Trophoblast cell (in vitro differentiated cells and primary cell): ENCODE measurements around the gene TRPC4AP.

Experiments used
- DNase-seq, 2 donors: peaks; one replicate each; pipeline ENCODE4 v3.0.0-alpha.2; 2016
- H2AFZ ChIP-seq: 2 replicates; pipeline ENCODE4 v1.6.1; 2013; ENCODE audit warnings: low read length, moderate library complexity, mild to moderate bottlenecking; ENCODE audit not compliant: insufficient read depth, poor library complexity
- H2AK5ac ChIP-seq: 2 replicates; pipeline ENCODE4 v1.6.1; 2013; ENCODE audit warnings: mild to moderate bottlenecking, low read length
- H2BK120ac ChIP-seq: 2 replicates; pipeline ENCODE4 v1.6.1; 2013; ENCODE audit warnings: low read length, mild to moderate bottlenecking, moderate library complexity; ENCODE audit not compliant: insufficient read depth, poor library complexity
- H2BK12ac ChIP-seq: 2 replicates; pipeline ENCODE4 v1.6.1; 2013; ENCODE audit warnings: mild to moderate bottlenecking, low read length, moderate library complexity
- H2BK5ac ChIP-seq: 2 replicates; pipeline ENCODE4 v1.6.1; 2013; ENCODE audit warnings: low read length, low read depth, moderate library complexity, mild to moderate bottlenecking; ENCODE audit not compliant: poor library complexity
- H3K14ac ChIP-seq: 2 replicates; pipeline ENCODE4 v1.6.1; 2013; ENCODE audit warnings: mild to moderate bottlenecking, low read length
- H3K18ac ChIP-seq: 2 replicates; pipeline ENCODE4 v1.6.1; 2013; ENCODE audit warnings: mild to moderate bottlenecking, low read length
- H3K23ac ChIP-seq: 2 replicates; pipeline ENCODE4 v1.6.1; 2013; ENCODE audit warnings: low read length
- H3K27ac ChIP-seq: 2 replicates; pipeline ENCODE4 v1.5.1; 2013; ENCODE audit warnings: low read depth, mild to moderate bottlenecking, inconsistent platforms, low read length, moderate library complexity
- H3K27me3 ChIP-seq: 2 replicates; pipeline ENCODE4 v1.6.1; 2013; ENCODE audit warnings: inconsistent platforms, mild to moderate bottlenecking, low read length, moderate library complexity; ENCODE audit not compliant: insufficient read depth
- H3K36me3 ChIP-seq, 2 experiments: 1 replicate in 1 of 2; 2 replicates in 1 of 2; pipeline ENCODE4 v1.6.1; 2013; ENCODE audit warnings: low read length in 2 of 2, mild to moderate bottlenecking in 2 of 2, moderate library complexity in 1 of 2; ENCODE audit not compliant: insufficient read depth in 2 of 2, control insufficient read depth in 1 of 2
- H3K4ac ChIP-seq: 2 replicates; pipeline ENCODE4 v1.6.1; 2013; ENCODE audit warnings: low read depth, mild to moderate bottlenecking, low read length, moderate library complexity
- H3K4me1 ChIP-seq, 2 experiments: 1 replicate in 1 of 2; 2 replicates in 1 of 2; pipeline ENCODE4 v1.6.1; 2013; ENCODE audit warnings: low read length in 2 of 2, mild to moderate bottlenecking in 2 of 2, moderate library complexity in 1 of 2; ENCODE audit not compliant: insufficient read depth in 2 of 2, control insufficient read depth in 1 of 2
- H3K4me2 ChIP-seq: 2 replicates; pipeline ENCODE4 v1.6.1; 2013; ENCODE audit warnings: inconsistent platforms, mild to moderate bottlenecking, low read length, moderate library complexity
- H3K4me3 ChIP-seq: 2 replicates; pipeline ENCODE4 v1.5.1; 2013; ENCODE audit warnings: mild to moderate bottlenecking, low read depth, low read length, inconsistent platforms
- H3K79me1 ChIP-seq: one replicate; pipeline ENCODE4 v1.6.1; 2013; ENCODE audit warnings: low read length
- H3K79me2 ChIP-seq: 2 replicates; pipeline ENCODE4 v1.6.1; 2013; ENCODE audit warnings: low read length, mild to moderate bottlenecking; ENCODE audit not compliant: control insufficient read depth, insufficient read depth, poor library complexity
- H3K9ac ChIP-seq: 2 replicates; pipeline ENCODE4 v1.6.1; 2013; ENCODE audit warnings: mild to moderate bottlenecking, low read length
- H3K9me3 ChIP-seq: 2 replicates; pipeline ENCODE4 v1.6.1; 2013; ENCODE audit warnings: low read depth, mild to moderate bottlenecking, control low read depth, inconsistent platforms, low read length; ENCODE audit not compliant: insufficient read depth
- H4K12ac ChIP-seq: 2 replicates; pipeline ENCODE4 v1.6.1; 2013; ENCODE audit warnings: low read depth, mild to moderate bottlenecking, low read length, moderate library complexity
- H4K8ac ChIP-seq: 2 replicates; pipeline ENCODE4 v1.6.1; 2013; ENCODE audit warnings: low read depth, mild to moderate bottlenecking, low read length, moderate library complexity
- H4K91ac ChIP-seq: one replicate; pipeline ENCODE4 v1.6.1; 2013; ENCODE audit warnings: low read depth, mild to moderate bottlenecking, low read length, moderate library complexity
- WGBS: extraction: QIAGEN DNeasy Blood & Tissue Kit; methylation state at CpG from one replicate; pipeline ENCODE4 v1.1.7; 2013; ENCODE audit warnings: missing lambda C conversion rate; ENCODE audit not compliant: insufficient read length, insufficient coverage; ENCODE audit errors: extremely low coverage; 5-methylcytosine and 5-hydroxymethylcytosine counted together

TRPC4AP gene

GRCh38 chr20:35133735-35134134 is 41.1 kb upstream of the TRPC4AP start:
- no peak overlapping the region for H3K4ac ChIP-seq
- no peak overlapping the region for H4K91ac ChIP-seq
- H3K9ac ChIP-seq, result no peak overlapping the region
- no peak overlapping the region for H2BK12ac ChIP-seq
- no peak overlapping the region for H2AK5ac ChIP-seq
- H3K4me1 ChIP-seq, result peaks cover 3 to 5% of the 10 kb centered on the region in 2 experiments
- no peak overlapping the region for H2BK120ac ChIP-seq
- H4K8ac ChIP-seq, result no peak overlapping the region
- H2BK5ac ChIP-seq, result no peak overlapping the region
- H3K79me1 ChIP-seq, result no peaks in the 10 kb centered on the region
- no peaks in the 10 kb centered on the region for H3K79me2 ChIP-seq
- no peak overlapping the region for H3K27ac ChIP-seq
- no peak overlapping the region for H4K12ac ChIP-seq
- H3K27me3 ChIP-seq, result no peaks in the 10 kb centered on the region
- H3K36me3 ChIP-seq, result peaks cover 28 to 36% of the 10 kb centered on the region in 2 experiments
- no peak overlapping the region for H3K23ac ChIP-seq
- no CpG with 5 or more reads among the region's 5 CpGs for WGBS
- H3K9me3 ChIP-seq, result no peaks in the 10 kb centered on the region
- H3K4me3 ChIP-seq, result no peak overlapping the region
- no peak overlapping the region for H3K14ac ChIP-seq
- no peak for DNase-seq
- no peak overlapping the region for H3K18ac ChIP-seq
- no peak overlapping the region for H2AFZ ChIP-seq
- H3K4me2 ChIP-seq, result no peak overlapping the region

- Histone ChIP-seq H3K18ac (no peak overlapping the region), H3K79me1 (no peaks in the 10 kb centered on the region), H3K79me2 (no peaks in the 10 kb centered on the region), H4K12ac (no peak overlapping the region), H2AFZ (no peak overlapping the region), H3K27me3 (no peaks in the 10 kb centered on the region), H3K4ac (no peak overlapping the region), H3K4me2 (no peak overlapping the region), H3K27ac (no peak overlapping the region), H2BK12ac (no peak overlapping the region), H3K9ac (no peak overlapping the region), H3K4me3 (no peak overlapping the region), H3K9me3 (no peaks in the 10 kb centered on the region), H3K14ac (no peak overlapping the region), H2AK5ac (no peak overlapping the region), H3K36me3 (peaks cover 28 to 33% of the 10 kb centered on the region in 2 experiments), H4K8ac (no peak overlapping the region), H2BK5ac (no peak overlapping the region), H3K23ac (no peak overlapping the region), H2BK120ac (no peak overlapping the region), H4K91ac (no peak overlapping the region), H3K4me1 (peaks cover 3 to 5% of the 10 kb centered on the region in 2 experiments)
- no CpG with 5 or more reads among the region's 5 CpGs for WGBS
- DNase-seq, result no peak
These were observed 40.4 kb upstream of the TRPC4AP start for GRCh38 chr20:35133031-35133430.

- DNase-seq, result no peak
These were observed 39.3 kb upstream of the TRPC4AP start for GRCh38 chr20:35131934-35132333.

GRCh38 chr20:35129647-35130069 is 37.1 kb upstream of the TRPC4AP start:
- no peak overlapping the region for H3K4me2 ChIP-seq
- no peak overlapping the region for H3K4ac ChIP-seq
- no peak overlapping the region for H2BK5ac ChIP-seq
- no peak overlapping the region for H3K9ac ChIP-seq
- no peak overlapping the region for H4K8ac ChIP-seq
- H4K91ac ChIP-seq, result no peak overlapping the region
- H3K79me2 ChIP-seq, result no peaks in the 10 kb centered on the region
- no peaks in the 10 kb centered on the region for H3K79me1 ChIP-seq
- no peak overlapping the region for H4K12ac ChIP-seq
- no peak overlapping the region for H2BK120ac ChIP-seq
- H2AFZ ChIP-seq, result no peak overlapping the region
- H3K4me1 ChIP-seq, result no peaks in the 10 kb centered on the region
- no peak overlapping the region for H3K23ac ChIP-seq
- no CpG with 5 or more reads among the region's 2 CpGs for WGBS
- H3K27me3 ChIP-seq, result no peaks in the 10 kb centered on the region
- H2BK12ac ChIP-seq, result no peak overlapping the region
- H3K9me3 ChIP-seq, result no peaks in the 10 kb centered on the region
- no peak overlapping the region for H3K27ac ChIP-seq
- H3K14ac ChIP-seq, result no peak overlapping the region
- peaks cover 22 to 29% of the 10 kb centered on the region in 2 experiments for H3K36me3 ChIP-seq
- no peak overlapping the region for H2AK5ac ChIP-seq
- peak in 1 of 2 donors; percentile 4 for DNase-seq
- H3K18ac ChIP-seq, result no peak overlapping the region
- H3K4me3 ChIP-seq, result no peak overlapping the region

More at GRCh38 chr20:35131934-35132333, 39.3 kb upstream of the TRPC4AP start:
- H3K4me1 ChIP-seq, result peaks cover 3 to 5% of the 10 kb centered on the region in 2 experiments
- H3K4me2 ChIP-seq, result no peak overlapping the region
- no peak overlapping the region for H3K27ac ChIP-seq
- H4K8ac ChIP-seq, result no peak overlapping the region
- no peak overlapping the region for H4K12ac ChIP-seq
- no peak overlapping the region for H3K23ac ChIP-seq
- H2BK120ac ChIP-seq, result no peak overlapping the region
- H3K79me1 ChIP-seq, result no peaks in the 10 kb centered on the region
- no peak overlapping the region for H2AK5ac ChIP-seq
- no peaks in the 10 kb centered on the region for H3K27me3 ChIP-seq
- peaks cover 20 to 24% of the 10 kb centered on the region in 2 experiments for H3K36me3 ChIP-seq
- no peak overlapping the region for H2BK5ac ChIP-seq
- H3K14ac ChIP-seq, result no peak overlapping the region
- H3K4me3 ChIP-seq, result no peak overlapping the region
- no peak overlapping the region for H3K9ac ChIP-seq
- no peaks in the 10 kb centered on the region for H3K79me2 ChIP-seq
- H3K4ac ChIP-seq, result no peak overlapping the region
- no peak overlapping the region for H4K91ac ChIP-seq
- H2AFZ ChIP-seq, result no peak overlapping the region
- H3K9me3 ChIP-seq, result no peaks in the 10 kb centered on the region
- H2BK12ac ChIP-seq, result no peak overlapping the region
- WGBS, result no CpG with 5 or more reads among the region's 4 CpGs
- no peak overlapping the region for H3K18ac ChIP-seq
